MV-4-11 (cell line): ENCODE results near the gene MYRF.

ENCODE experiments used
- DNase-seq: peaks from one replicate; lab custom pipeline; 2025; lab: John Stamatoyannopoulos, UW

Gene MYRF

DNA sequence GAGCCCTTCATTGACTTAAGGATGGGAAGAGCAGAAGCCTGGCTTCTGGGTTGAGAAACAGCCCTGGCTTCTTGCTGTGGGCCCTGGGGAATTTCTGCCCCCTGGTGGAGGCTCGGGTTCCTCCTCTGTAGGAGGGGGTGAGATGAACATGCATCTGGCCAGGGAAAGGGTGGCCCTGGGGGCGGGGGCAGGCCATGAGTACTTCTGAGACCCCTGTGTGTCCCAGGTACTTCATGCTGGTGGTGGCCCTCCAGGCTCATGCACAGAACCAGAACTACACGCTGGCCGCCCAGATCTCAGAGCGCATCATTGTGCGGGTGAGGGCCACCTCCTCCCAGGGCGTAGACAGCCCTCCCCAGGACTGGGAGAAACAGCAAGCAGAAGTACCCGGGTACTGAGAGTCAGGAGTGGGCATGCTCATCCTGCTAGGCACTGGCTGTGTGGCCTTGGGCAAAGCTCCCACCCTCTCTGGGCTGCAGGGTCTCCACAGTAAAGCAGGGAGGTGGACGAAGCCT lies 24.2 kb downstream of the MYRF start:
- peak; percentile 67 for DNase-seq

DNA sequence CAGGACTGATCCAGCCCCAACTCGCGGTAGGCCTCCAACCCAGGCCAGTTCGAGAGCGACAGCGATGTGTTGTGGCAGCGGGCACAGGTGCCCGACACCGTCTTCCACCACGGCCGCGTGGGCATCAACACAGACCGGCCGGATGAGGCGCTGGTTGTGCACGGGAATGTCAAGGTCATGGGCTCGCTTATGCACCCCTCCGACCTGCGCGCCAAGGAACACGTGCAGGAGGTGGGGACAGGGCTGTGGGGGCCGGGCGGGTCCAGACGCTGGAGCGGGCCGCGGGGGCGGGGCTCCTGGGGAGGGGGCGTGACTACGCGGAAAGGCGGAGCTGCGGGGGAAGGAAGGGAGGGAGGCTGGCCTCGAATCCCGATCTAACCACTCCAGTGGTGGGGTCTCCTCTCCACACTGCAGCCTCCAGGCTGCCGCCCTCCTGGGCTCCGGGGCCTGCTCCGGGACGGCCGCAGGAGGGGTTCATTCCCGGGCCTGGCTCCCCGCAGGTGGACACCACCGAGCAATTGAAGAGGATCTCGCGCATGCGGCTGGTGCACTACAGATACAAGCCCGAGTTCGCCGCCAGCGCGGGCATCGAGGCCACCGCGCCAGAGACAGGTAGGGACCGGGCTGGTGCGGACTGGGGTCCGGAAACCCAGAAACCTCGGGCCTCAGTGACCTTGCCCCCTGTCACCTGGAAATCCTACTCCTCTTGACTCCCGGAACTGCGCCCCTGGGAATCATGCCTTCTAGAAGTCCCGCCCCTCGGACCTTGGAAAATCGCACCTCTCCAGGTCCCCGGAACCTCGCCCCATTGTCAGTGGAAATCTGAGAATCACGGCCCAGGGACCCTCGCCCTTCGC lies 25.0 kb downstream of the MYRF start:
- no peak for DNase-seq

DNA sequence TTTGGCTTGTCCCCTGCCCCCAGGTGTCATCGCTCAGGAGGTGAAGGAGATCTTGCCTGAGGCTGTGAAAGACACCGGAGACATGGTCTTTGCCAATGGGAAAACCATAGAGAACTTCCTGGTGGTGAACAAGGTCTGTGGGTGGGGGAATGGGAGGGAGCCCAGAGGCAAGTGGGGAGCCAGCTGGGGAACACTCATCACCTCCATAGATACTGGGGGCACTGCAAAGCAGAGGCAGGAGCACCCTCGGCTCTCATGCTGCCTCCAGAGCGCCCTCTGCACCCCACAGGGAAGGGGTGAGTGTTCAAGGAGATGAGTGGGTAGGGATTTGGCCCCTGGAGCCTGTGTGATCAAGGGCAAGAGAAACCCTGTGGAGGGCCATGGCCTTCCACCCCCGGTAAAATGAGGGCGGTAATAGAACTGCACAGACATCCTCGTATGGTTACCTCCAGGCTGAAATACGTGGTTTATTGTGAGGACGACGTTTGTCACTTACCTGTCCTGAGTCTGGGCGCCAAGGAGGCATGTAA lies 26.0 kb downstream of the MYRF start:
- DNase-seq = no peak

DNA sequence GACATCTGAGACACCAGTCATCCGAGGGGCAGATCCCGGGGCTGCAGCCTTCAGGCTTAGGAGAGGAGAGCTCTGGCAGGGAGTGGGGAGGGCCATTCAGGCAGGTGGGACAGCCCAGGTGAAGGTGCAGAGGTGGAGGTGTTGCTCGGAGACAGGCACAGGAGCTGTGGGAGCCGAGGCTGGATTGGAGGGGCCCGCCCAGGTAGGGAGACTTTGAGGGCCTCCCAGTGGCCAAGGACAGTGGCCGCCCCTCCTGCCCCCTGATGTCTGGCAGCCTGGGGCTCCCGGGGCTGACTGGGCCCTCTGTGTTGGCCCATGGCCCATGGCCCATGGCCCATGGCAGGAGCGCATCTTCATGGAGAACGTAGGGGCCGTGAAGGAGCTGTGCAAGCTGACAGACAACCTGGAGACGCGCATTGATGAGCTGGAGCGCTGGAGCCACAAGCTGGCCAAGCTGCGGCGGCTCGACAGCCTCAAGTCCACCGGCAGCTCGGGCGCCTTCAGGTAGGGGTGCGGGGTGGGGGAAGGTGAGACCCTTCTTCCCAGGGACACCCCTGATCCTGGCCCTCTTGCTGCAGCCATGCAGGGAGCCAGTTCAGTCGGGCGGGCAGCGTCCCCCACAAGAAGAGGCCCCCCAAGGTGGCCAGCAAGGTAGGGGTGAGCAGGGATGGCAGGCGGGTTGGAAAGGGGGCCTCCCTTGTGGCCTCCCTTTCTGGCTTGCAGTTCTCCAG lies 26.6 kb downstream of the MYRF start:
- DNase-seq = no peak

DNA sequence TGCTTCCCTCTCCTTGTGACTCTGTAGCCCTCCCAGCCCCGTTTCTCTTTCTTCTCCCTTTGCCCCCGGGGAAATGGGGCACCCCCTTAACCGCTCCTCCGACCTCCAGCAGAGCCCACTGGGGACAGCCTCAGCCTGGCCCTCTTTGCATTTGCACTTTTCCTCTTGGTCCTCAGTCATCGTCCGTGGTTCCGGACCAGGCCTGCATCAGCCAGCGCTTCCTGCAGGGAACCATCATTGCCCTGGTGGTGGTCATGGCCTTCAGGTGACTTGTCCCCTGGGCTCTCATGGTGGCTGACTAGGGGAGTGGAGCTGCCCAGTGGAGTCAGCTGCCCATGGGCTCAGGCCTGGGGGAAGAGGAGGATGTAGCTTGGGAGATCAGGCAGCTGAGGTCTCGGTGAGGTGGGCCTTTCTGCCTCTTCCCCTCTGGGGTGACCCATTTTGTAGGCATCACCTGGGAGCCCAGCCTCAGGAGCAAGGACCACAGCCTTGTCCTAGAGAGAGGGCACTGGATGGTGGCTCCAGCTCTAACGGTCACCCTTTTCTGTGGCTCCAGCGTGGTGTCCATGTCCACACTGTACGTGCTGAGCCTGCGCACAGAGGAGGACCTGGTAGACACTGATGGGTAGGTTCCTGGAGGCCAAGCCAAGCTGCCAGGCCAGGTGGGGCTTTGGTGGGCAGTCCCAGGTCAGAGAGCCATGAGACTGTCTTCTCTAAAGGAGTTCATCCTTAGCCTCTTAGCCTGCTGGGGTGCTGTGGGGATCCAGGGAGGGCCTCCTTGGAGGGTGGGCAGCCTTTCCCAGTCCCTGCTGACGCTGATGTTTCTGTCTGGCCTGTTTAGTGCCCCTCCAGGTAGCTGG lies 27.5 kb downstream of the MYRF start:
- DNase-seq = no peak

DNA sequence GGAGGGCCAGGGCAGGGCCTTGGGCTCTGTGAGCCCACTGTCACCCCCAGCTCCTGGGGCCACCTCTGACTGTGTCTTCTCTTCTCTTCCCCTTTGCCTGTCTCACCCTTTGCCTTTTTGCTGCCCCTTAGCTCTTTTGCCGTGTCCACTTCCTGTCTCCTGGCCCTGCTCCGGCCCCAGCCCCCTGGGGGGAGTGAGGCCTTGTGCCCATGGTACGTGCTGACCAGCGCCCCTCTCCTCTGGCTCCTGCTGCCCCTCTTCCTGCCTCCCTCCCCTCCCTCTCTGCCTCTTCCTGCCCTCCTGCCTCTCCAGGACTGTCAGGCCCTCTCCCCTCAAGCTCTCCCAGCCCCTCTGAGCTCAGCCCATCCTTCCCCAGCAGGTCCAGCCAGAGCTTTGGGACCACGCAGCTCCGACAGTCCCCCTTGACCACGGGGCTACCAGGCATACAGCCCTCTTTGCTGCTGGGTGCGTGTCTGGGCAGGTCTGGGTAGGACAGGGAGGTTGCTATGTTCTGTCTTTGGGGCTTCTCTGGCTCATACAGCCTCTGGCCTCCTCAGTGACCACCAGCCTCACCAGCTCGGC lies 28.2 kb downstream of the MYRF start:
- no peak for DNase-seq

DNA sequence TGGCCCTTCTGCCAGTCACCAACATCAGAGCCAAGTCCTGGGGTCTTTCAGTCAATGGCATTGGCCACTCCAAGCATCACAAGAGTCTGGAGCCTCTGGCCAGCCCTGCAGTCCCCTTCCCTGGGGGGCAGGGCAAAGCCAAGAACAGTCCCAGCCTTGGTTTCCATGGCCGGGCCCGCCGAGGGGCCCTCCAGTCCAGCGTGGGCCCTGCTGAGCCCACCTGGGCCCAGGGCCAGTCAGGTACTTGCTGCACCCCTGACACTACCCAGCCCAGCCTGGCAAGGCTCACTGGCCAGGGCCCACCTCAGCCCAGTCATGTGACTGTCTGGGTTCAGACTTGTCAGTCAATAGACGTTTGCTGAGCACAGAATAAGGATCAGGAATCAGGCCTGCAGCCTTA lies 29.1 kb downstream of the MYRF start:
- DNase-seq = no peak

DNA sequence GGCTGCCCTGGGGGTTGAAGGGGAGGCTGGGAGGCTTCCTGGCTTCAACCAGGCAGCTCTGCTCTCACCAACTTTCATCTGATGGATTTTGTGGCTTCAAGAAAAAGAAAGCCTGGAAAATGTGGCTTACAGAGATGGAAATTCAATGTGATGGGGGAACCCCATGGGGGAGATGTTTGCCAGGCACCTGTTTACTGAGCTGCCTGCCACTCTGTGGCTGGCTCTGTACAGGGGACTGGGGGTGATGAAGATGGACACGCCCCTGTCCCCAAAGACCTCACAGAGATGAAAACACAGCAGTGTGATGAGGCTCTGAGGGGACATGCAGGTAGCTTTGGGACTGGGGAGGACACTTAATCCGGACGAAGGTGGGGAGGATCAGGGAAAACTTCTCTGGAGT lies 29.9 kb downstream of the MYRF start:
- DNase-seq = no peak

DNA sequence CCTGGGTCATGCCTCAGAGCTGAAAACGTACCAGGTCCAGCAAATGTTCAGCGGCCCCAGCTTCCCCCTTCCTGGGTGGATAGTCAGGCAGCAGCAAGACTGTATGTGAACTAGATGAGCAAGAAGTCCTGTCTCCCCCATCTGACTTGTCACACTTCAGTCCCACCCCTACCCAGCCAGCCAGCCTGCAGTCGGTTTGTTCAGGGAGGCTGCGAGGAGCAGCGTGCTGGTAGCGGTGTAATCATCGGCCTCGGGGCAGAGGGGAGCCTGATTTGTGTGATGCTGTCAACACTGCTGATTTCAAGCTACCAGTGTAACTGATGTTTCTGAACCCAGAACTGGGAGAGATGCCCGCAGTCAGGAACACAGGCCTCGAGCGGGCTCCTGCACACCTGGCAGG lies 30.4 kb downstream of the MYRF start:
- DNase-seq = no peak

DNA sequence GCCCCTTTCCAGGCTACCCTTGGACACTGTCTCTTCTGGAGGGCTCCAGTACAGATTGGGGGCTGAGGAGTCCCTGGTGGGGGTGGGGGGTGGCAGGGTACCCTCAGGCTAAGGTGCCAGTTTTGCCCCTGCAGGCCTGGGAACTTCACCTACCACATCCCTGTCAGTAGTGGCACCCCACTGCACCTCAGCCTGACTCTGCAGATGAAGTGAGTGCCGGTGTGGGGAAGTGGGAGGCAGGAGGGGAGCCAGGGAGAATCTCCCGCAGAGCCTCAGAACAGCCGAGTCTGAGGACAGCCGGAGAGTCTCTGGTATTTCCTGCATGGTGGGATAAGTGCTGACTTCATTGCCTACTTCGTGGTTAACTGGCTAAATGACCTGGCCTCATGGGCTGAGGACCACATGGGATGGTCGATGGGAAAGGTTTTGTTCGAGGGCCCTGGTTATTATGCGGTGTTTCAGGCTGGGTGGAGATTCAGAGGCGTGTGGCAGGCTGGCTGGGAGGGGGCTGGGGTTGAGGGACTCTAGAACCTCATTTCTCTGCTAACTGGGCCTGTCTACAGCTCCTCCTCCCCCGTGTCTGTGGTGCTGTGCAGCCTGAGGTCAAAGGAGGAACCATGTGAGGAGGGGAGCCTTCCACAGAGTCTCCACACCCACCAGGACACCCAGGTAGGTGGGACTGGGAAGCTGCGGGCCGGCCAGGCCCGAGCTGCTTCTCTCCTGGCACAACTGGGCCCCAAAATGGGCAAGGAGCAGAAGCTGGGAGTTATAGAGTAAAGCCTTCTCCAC lies 31.5 kb downstream of the MYRF start:
- no peak for DNase-seq

DNA sequence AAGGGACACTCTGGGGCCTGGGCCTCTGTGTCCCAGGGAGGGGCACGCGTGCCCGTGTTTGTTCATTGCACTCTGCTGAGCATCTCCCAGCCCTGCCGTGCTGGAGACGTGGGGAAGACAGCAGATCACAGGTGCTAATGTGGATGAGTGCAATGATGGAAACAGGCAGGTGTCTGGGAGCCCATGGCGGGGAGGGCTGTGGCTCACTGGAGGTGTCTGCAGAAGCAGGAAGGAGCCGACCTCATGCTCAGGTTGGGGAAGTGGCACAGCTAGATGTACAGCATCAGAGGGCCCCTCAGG lies 32.0 kb downstream of the MYRF start:
- no peak for DNase-seq

DNA sequence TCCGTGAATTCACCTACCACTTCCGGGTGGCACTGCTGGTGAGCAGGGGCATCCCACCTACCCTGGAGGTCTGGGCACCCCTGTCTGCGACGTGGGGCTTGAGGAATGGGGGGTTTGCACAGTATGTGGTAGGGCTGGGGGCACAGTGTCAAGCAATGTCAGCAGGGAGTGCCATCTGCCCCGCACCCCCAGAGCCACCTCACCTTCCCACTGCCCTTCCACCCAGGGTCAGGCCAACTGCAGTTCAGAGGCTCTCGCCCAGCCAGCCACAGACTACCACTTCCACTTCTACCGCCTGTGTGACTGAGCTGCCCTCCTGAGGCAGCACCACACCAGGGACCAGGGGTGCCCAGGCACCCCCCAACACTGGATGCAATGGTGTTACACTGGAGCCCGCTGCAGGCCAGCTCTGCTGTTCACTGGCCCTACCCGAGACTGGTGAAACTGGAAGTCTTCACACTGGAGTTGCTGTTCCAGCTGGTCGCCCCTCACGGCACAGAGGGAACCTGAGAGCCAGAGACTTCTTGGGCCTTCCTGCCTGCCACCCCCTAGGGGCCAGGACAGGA lies 33.5 kb downstream of the MYRF start:
- DNase-seq = no peak

DNA sequence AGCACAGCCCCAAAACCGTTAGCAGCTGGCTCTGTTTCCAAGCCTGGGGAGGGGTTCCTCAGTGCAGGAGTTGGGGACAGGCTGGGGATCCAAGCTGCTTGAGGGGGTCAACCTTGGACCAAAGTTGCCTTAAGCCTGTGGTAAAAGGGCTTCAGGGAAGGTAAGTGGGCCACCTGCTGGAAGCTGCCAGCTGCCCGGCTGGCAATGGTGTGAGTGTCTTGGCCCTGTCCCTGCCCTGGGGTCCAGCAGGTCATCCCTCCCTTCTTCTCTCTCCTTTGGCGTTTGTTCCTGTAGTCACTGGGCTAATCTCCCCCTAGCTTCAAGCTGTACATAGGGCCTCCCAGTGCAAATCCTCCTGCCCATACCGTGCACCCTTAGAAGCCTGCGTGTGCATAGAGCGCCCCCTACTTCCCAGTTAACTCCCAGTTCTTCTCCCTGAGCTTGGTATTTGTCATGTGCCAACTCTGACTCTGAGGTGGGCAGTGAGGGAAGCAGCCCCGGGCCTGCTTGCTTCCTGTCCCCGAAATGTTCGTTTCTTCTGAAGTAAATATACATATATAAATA lies 35.6 kb downstream of the MYRF start:
- DNase-seq = peak; percentile 28

DNA sequence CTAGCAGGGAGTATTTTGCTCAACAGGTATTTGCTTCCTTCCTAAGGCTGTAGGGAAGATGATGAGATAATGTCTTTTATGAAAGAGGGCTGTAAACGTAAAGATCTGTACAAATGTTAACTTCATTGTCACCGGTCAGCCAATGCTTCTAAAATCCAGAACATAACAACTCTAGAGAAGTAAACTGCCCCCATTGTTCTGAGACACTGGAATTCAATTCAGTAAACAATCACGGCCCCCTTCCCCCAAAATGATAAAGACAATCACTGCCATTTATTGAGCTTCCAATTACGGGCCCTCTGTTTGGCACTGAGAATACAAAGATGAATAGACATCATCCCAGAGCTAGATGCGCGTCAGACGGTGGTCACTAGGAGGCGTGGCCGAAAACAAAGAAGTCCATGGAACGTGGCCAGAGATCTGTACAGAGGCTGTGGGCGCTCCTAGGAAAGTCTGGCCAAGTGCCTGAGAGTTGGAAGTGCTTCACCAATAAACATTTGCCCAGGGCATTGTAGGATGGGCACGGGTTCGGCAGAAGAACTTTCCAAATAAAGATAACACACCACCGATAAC lies 39.4 kb downstream of the MYRF start:
- peak; percentile 56 for DNase-seq

DNA sequence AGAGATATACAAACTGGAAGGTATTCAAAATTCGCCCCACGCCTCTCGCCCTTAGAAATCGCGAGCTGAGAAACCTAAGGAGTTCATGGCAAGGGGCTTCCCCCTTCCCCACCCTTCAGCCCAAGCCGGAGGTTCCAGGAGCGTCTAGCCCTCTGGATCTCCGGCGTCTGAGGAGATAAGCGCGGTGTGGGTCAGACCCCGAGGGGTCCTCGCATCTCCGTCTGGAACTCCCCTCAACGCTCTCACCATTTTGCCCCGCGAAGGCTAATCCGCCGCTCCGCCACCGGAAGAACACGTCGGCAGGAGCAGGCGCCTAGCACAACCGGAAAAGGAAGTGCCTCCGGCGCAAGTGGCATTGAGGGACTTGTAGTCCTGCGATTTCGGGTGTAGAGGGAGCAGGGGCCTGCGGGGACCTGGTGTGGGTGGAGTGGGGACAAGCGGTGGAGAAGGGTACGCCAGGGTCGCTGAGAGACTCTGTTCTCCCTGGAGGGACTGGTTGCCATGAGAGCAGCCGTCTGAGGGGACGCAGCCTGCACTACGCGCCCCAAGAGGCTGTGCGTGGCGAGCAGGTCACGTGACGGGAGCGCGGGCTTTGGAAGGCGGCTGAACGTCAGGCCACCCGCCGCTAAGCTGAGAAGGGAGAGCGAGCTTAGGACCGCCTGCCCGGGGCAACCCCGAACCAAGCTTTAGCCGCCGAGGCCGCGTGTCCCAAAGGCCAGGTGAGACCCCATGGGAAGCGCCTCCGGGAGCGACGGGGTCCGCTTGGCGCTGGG lies 40.1 kb downstream of the MYRF start, which contains the start of the genes FEN1 and TMEM258:
Gene FEN1 (plus strand): TSS at position 602 of the 773 bp plus-strand sequence. CDS start 2,451 bp downstream, outside the sequence.
Gene TMEM258 (minus strand): TSS at position 290 of the 773 bp plus-strand sequence. CDS start 41 bp downstream, at position 249.
- DNase-seq = peak; percentile 90

DNA sequence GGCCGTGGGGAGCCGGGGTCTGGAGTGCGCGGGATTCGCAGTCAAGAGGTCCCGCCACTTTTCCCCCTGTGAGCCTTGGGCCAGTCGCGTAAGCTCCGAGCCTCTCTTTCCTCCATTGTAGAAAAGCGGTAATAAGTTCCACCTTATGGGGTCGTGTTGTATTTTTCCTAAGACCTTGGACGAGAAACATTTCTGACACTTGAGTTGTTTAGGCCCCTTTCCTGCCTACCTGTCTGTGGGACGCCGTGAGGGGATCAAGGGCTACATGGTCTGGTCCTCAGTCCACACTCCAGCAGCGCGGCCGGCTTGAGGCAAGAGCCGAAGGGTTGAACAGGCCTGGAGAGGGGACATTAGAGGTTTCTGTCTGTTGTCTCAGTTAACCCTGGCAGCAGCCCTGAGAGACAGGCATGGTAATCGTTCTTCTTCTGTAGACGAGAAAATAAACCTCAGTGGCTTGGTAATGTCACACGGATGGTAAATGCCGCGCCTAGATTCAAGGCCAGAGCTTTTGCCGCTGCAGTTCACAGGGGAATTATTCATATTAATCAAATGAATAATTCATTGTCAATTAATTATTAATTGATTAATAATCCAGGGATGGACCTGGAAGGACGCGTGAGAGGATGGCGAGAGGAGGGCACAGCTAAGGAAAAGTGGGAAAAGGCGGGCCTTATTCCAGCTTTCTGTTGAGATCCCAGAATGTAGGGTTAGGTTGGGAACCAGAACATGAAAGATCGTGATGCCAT lies 40.8 kb downstream of the MYRF start:
- DNase-seq = no peak

DNA sequence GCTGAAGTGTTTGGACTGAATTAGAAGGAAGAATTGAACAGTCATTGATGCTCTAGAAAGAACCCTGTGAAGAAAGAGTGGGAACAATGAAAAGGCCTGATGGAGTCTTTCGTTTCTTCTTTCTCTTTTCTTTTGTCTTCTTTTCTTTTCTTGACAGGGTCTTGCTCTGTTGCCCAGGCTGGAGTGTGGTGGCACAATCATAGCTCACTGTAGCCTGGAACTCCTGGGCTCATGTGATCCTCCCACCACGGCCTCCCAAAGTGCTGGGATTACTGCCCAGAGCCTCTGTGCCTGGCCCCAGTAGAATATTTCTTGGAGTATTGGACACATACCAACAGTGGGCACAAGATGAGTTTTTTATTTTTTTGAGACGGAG lies 41.4 kb downstream of the MYRF start:
- DNase-seq = no peak

DNA sequence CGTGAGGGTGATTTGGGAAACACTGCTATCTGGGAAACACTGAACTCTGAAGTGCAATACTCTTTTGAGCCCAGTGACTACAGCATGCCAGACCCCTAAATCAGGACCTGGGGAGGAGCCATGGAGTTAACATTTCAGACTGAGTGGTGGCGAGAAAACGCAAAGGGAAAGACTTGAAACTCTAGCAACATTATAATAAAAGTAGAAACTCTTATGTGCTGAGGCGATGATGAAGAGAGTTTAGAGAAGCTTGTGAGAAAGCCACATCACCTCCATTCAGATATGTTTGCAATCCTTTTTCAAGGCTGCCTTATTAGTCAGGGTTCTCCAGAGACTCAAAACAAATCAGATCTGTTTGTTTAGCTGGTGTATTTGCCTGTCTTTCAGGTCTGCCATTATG lies 42.1 kb downstream of the MYRF start:
- DNase-seq = no peak
